OCI-LY1 (cell line): ENCODE results near the gene ALDH3A2.
A peak's percentile ranks its signal among the peaks of the same experiment; 100 is the strongest.

ENCODE experiments used
- H2AFZ ChIP-seq: fragments of 200-600 bp; sonication (generic), shearing (Covaris generic); 2 replicates; pipeline ENCODE4 v1.6.0; 2014; ENCODE audit warnings: antibody characterized with exemption, mild to moderate bottlenecking, low read length
- H3F3A ChIP-seq: fragments of 200-600 bp; sonication (generic), shearing (Covaris generic); 2 replicates; pipeline ENCODE4 v1.6.0; 2014; ENCODE audit warnings: mild to moderate bottlenecking, antibody characterized with exemption, low read length, moderate library complexity; ENCODE audit not compliant: insufficient read depth
- H3K27ac ChIP-seq: fragments of 200-600 bp; sonication (generic); 2 replicates; pipeline ENCODE4 v1.5.1; 2014; ENCODE audit warnings: low read length, mixed run types, mild to moderate bottlenecking, low read depth; ENCODE audit not compliant: poor library complexity, severe bottlenecking
- H3K27me3 ChIP-seq: fragments of 200-600 bp; sonication (generic); 2 replicates; pipeline ENCODE4 v1.6.0; 2014; ENCODE audit warnings: antibody characterized with exemption, mild to moderate bottlenecking, low read length, moderate library complexity; ENCODE audit not compliant: insufficient read depth
- H3K36me3 ChIP-seq: fragments of 200-600 bp; sonication (generic); 2 replicates; pipeline ENCODE4 v1.6.1; 2014; ENCODE audit warnings: mild to moderate bottlenecking, antibody characterized with exemption, low read length, moderate library complexity, mixed read lengths; ENCODE audit not compliant: insufficient read depth
- H3K4me1 ChIP-seq: fragments of 200-600 bp; sonication (generic); 2 replicates; pipeline ENCODE4 v1.5.1; 2014; ENCODE audit warnings: mild to moderate bottlenecking, low read length, moderate library complexity; ENCODE audit not compliant: insufficient read depth, severe bottlenecking
- H3K4me2 ChIP-seq: fragments of 200-600 bp; sonication (generic), shearing (Covaris generic); 2 replicates; pipeline ENCODE4 v1.6.1; 2014; ENCODE audit warnings: low read length
- H3K4me3 ChIP-seq: fragments of 200-600 bp; sonication (generic); 2 replicates; pipeline ENCODE4 v1.5.1; 2014; ENCODE audit warnings: low read length, low read depth, mild to moderate bottlenecking, mixed read lengths; ENCODE audit not compliant: poor library complexity, severe bottlenecking
- H3K79me2 ChIP-seq: fragments of 200-600 bp; shearing (Covaris generic); 2 replicates; pipeline ENCODE4 v1.6.1; 2016; ENCODE audit warnings: mixed run types, low read length, mixed read lengths; ENCODE audit not compliant: insufficient read depth
- H3K9ac ChIP-seq: fragments of 200-600 bp; sonication (generic), shearing (Covaris generic); 2 replicates; pipeline ENCODE4 v1.6.1; 2014; ENCODE audit warnings: mild to moderate bottlenecking, low read length, mixed read lengths
- H3K9me2 ChIP-seq: fragments of 200-600 bp; sonication (generic), shearing (Covaris generic); 2 replicates; pipeline ENCODE4 v1.6.1; 2014; ENCODE audit warnings: low read depth, mild to moderate bottlenecking, low read length, mixed read lengths
- H3K9me3 ChIP-seq: fragments of 200-600 bp; shearing (Covaris generic); 2 replicates; pipeline ENCODE4 v1.6.1; 2014; ENCODE audit warnings: low read length, mixed read lengths
- H4K20me1 ChIP-seq: fragments of 200-600 bp; sonication (generic), shearing (Covaris generic); 2 replicates; pipeline ENCODE4 v1.6.0; 2016; ENCODE audit warnings: mild to moderate bottlenecking, low read length; ENCODE audit not compliant: insufficient read depth
- CTCF ChIP-seq: fragments of 200-600 bp; sonication (generic), shearing (Covaris generic); IDR thresholded peaks from 2 replicates; pipeline ENCODE4 v1.5.1; 2017; ENCODE audit warnings: mild to moderate bottlenecking, antibody characterized with exemption, low read length, moderate library complexity, mixed read lengths
- EZH2 ChIP-seq: fragments of 200-600 bp; sonication (generic), shearing (Covaris generic); IDR thresholded peaks from 2 replicates; pipeline ENCODE4 v1.8.0; 2017; ENCODE audit warnings: borderline replicate concordance, mixed run types, mild to moderate bottlenecking, antibody characterized with exemption, low read length, moderate library complexity, mixed read lengths

ALDH3A2 gene

GRCh38 chr17:19645734-19646201 is 2.8 kb upstream of the ALDH3A2 start:
- TF ChIP-seq EZH2 (no peak), CTCF (peak; percentile 96)
- no peaks in the 10 kb centered on the region for H4K20me1 ChIP-seq
- no peak overlapping the region for H3K4me3 ChIP-seq
- no peak overlapping the region for H3K27ac ChIP-seq
- H3F3A ChIP-seq, result no peaks in the 10 kb centered on the region
- H2AFZ ChIP-seq, result no peak overlapping the region
- peaks cover 24% of the 10 kb centered on the region for H3K4me1 ChIP-seq
- no peaks in the 10 kb centered on the region for H3K27me3 ChIP-seq
- no peak overlapping the region for H3K9ac ChIP-seq
- H3K9me2 ChIP-seq, result no peaks in the 10 kb centered on the region
- H3K4me2 ChIP-seq, result no peak overlapping the region
- H3K79me2 ChIP-seq, result peaks cover 6% of the 10 kb centered on the region
- H3K36me3 ChIP-seq, result no peaks in the 10 kb centered on the region
- no peaks in the 10 kb centered on the region for H3K9me3 ChIP-seq

- Histone ChIP-seq H3K36me3 (peaks cover 8% of the 10 kb centered on the region), H3K9me2 (no peaks in the 10 kb centered on the region), H3K4me1 (peaks cover 28% of the 10 kb centered on the region), H3K27me3 (no peaks in the 10 kb centered on the region), H3K4me3 (no peak overlapping the region), H4K20me1 (no peaks in the 10 kb centered on the region), H3K9ac (peak overlapping the region; percentile 67; the same call in 1 of the 2 replicates), H2AFZ (0 out of 2 replicates have a peak overlapping the region, but pooled peaks have one; percentile 20), H3K9me3 (no peaks in the 10 kb centered on the region), H3K4me2 (peak overlapping the region; percentile 78), H3F3A (no peaks in the 10 kb centered on the region), H3K79me2 (peaks cover 6% of the 10 kb centered on the region), H3K27ac (no peak overlapping the region)
- TF ChIP-seq EZH2 (no peak), CTCF (no peak)
Observed at GRCh38 chr17:19646788-19647696, 1.5 kb upstream of the ALDH3A2 start.

- Histone ChIP-seq H3K9me2 (no peaks in the 10 kb centered on the region), H4K20me1 (no peaks in the 10 kb centered on the region), H3F3A (no peaks in the 10 kb centered on the region), H3K9me3 (no peaks in the 10 kb centered on the region), H3K4me1 (peaks cover 28% of the 10 kb centered on the region), H3K27ac (no peak overlapping the region), H2AFZ (0 out of 2 replicates have a peak overlapping the region, but pooled peaks have one; percentile 20), H3K9ac (peak overlapping the region; percentile 67), H3K27me3 (no peaks in the 10 kb centered on the region), H3K4me2 (peak overlapping the region; percentile 78), H3K79me2 (peaks cover 6% of the 10 kb centered on the region), H3K4me3 (peak overlapping the region; percentile 71), H3K36me3 (peaks cover 15% of the 10 kb centered on the region)
- no peak for TF ChIP-seq EZH2
- TF ChIP-seq CTCF, result no peak
Observed at GRCh38 chr17:19647697-19648474, 665 bp upstream of the ALDH3A2 start.
